ENCODE measurements around the gene ACAP1.

GRCh38 chr17:7363311-7363710, 27.0 kb downstream of the ACAP1 start:
- TF ChIP-seq CTCF (IDR thresholded peaks at IDR 0.05) = no peak
- TF ChIP-seq POLR2A (IDR thresholded peaks at IDR 0.05) = no peak
